ENCODE data around the gene AACS. TPM values are rescaled to one million over a fixed set of nuclear protein-coding genes. Genes with fewer than 3 reads are reported as not detected.

The AACS gene
- polyA plus RNA-seq, 1 donor (not counting 4 experiments of a cell fraction or from before 2014, with no cell fraction given): 27.0 TPM

DNA sequence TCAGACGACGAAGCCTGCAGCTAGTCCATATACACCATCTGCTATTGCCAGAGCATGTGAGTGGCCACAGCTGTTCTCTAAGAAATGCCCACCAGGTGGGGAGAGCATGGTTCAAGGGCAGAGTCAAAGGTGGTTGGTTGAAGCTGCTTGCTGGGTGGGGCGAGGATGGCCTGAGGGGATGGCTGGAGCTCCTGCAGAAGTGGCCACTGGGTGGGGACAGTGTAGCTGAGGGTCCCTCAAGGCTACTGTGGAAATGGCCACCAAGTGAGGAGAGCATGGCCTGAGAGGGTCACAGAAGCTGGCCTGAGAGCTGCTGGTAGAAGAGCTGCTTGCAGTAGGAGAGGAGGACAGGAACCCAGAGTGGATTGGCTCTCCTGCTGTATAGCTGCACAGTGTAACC lies 102.4 kb downstream of the AACS start:
- DNase-seq (ENCODE audit: low read depth, low spot score) (no peak), FAIRE-seq (no peak)
- H3K9me1 ChIP-seq (ENCODE audit: control insufficient read depth, extremely low read depth, insufficient read depth, low read length): no peaks in the 10 kb centered on the region
- H4K20me1 ChIP-seq (ENCODE audit: control insufficient read depth, extremely low read depth, insufficient read depth, low read length): no peaks in the 10 kb centered on the region
- H3K9me3 ChIP-seq (ENCODE audit: control insufficient read depth, low read depth, low read length): no peaks in the 10 kb centered on the region
- no peaks in the 10 kb centered on the region for H3K27me3 ChIP-seq (ENCODE audit: control insufficient read depth, extremely low read depth, insufficient read depth, low read length)
- H3K36me3 ChIP-seq (ENCODE audit: control insufficient read depth in 2 of 2, extremely low read depth in 1 of 2, insufficient read depth in 2 of 2, low read length in 2 of 2): no peaks in the 10 kb centered on the region
- H3K4me2 ChIP-seq (ENCODE audit: control insufficient read depth, extremely low read depth, insufficient read depth, low read depth, low read length): no peak overlapping the region
- TF ChIP-seq, protein P1, sequence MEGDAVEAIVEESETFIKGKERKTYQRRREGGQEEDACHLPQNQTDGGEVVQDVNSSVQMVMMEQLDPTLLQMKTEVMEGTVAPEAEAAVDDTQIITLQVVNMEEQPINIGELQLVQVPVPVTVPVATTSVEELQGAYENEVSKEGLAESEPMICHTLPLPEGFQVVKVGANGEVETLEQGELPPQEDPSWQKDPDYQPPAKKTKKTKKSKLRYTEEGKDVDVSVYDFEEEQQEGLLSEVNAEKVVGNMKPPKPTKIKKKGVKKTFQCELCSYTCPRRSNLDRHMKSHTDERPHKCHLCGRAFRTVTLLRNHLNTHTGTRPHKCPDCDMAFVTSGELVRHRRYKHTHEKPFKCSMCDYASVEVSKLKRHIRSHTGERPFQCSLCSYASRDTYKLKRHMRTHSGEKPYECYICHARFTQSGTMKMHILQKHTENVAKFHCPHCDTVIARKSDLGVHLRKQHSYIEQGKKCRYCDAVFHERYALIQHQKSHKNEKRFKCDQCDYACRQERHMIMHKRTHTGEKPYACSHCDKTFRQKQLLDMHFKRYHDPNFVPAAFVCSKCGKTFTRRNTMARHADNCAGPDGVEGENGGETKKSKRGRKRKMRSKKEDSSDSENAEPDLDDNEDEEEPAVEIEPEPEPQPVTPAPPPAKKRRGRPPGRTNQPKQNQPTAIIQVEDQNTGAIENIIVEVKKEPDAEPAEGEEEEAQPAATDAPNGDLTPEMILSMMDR (optimal IDR thresholded peaks at IDR 0.05 in 1 of 3, IDR thresholded peaks at IDR 0.05 in 1 of 3, conservative IDR thresholded peaks at IDR 0.05 in 1 of 3; ENCODE audit: extremely low read depth in 1 of 3, insufficient read depth in 2 of 3, low read length in 3 of 3): no peak
- TF ChIP-seq EZH2 (IDR thresholded peaks at IDR 0.05; ENCODE audit: low read length): no peak
- dilution Hi-C loops (cut with MboI; ENCODE audit: extremely low pct_ligation_motif_present, low sequenced_read_pairs): no loop called here
- H3K27ac ChIP-seq (ENCODE audit: control insufficient read depth, insufficient read depth, low read length): no peak overlapping the region
- no peak overlapping the region for H2AFZ ChIP-seq (ENCODE audit: control insufficient read depth, low read length)
- H3K9ac ChIP-seq (ENCODE audit: control insufficient read depth, extremely low read depth, insufficient read depth, low read length): no peak overlapping the region
- H3K79me2 ChIP-seq (ENCODE audit: control insufficient read depth, insufficient read depth, low read length): no peaks in the 10 kb centered on the region
- H3K4me3 ChIP-seq (ENCODE audit: control insufficient read depth in 2 of 3, extremely low read depth in 1 of 3, insufficient read depth in 2 of 3, low read depth in 1 of 3, low read length in 3 of 3): no peak overlapping the region
- H3K4me1 ChIP-seq (ENCODE audit: control insufficient read depth, extremely low read depth, insufficient read depth, low read length): no peaks in the 10 kb centered on the region

GRCh38 chr12:125169451-125169850 lies 104.2 kb downstream of the AACS start:
- DNase-seq (ENCODE audit: low read depth, low spot score) (no peak), FAIRE-seq (no peak)
- Histone ChIP-seq H3K36me3 (ENCODE audit: control insufficient read depth in 2 of 2, extremely low read depth in 1 of 2, insufficient read depth in 2 of 2, low read length in 2 of 2) (no peaks in the 10 kb centered on the region), H3K79me2 (ENCODE audit: control insufficient read depth, insufficient read depth, low read length) (no peaks in the 10 kb centered on the region), H3K4me3 (ENCODE audit: control insufficient read depth in 2 of 3, extremely low read depth in 1 of 3, insufficient read depth in 2 of 3, low read depth in 1 of 3, low read length in 3 of 3) (no peak overlapping the region), H3K9me1 (ENCODE audit: control insufficient read depth, extremely low read depth, insufficient read depth, low read length) (no peaks in the 10 kb centered on the region), H3K27ac (ENCODE audit: control insufficient read depth, insufficient read depth, low read length) (no peak overlapping the region), H3K4me1 (ENCODE audit: control insufficient read depth, extremely low read depth, insufficient read depth, low read length) (no peaks in the 10 kb centered on the region), H3K9me3 (ENCODE audit: control insufficient read depth, low read depth, low read length) (no peaks in the 10 kb centered on the region), H3K9ac (ENCODE audit: control insufficient read depth, extremely low read depth, insufficient read depth, low read length) (no peak overlapping the region), H4K20me1 (ENCODE audit: control insufficient read depth, extremely low read depth, insufficient read depth, low read length) (no peaks in the 10 kb centered on the region), H3K4me2 (ENCODE audit: control insufficient read depth, extremely low read depth, insufficient read depth, low read depth, low read length) (no peak overlapping the region), H2AFZ (ENCODE audit: control insufficient read depth, low read length) (no peak overlapping the region), H3K27me3 (ENCODE audit: control insufficient read depth, extremely low read depth, insufficient read depth, low read length) (no peaks in the 10 kb centered on the region)
- no peak for TF ChIP-seq EZH2 (IDR thresholded peaks at IDR 0.05; ENCODE audit: low read length)
- TF ChIP-seq, protein P1 (optimal IDR thresholded peaks at IDR 0.05 in 1 of 3, IDR thresholded peaks at IDR 0.05 in 1 of 3, conservative IDR thresholded peaks at IDR 0.05 in 1 of 3; ENCODE audit: extremely low read depth in 1 of 3, insufficient read depth in 2 of 3, low read length in 3 of 3): no peak
- dilution Hi-C loops (cut with MboI; ENCODE audit: extremely low pct_ligation_motif_present, low sequenced_read_pairs): no loop called here
